AG08395 (cell line): ENCODE results near the gene ZFAND6.

ENCODE experiments used
- DNase-seq: peaks from one replicate; pipeline ENCODE4 v3.0.0; 2012; ENCODE audit warnings: mixed read lengths, low spot score

The ZFAND6 gene

GRCh38 chr15:80052597-80053304 is 6.7 kb upstream of the ZFAND6 start:
- no peak for DNase-seq

GRCh38 chr15:80055933-80056332 is 3.5 kb upstream of the ZFAND6 start:
- no peak for DNase-seq

- no peak for DNase-seq
Observed at GRCh38 chr15:80058044-80058443, 1.4 kb upstream of the ZFAND6 start.

GRCh38 chr15:80059786-80060355 is 395 bp downstream of the ZFAND6 start:
- DNase-seq: peak; percentile 58

GRCh38 chr15:80060356-80061006 is 1.0 kb downstream of the ZFAND6 start:
- no peak for DNase-seq

GRCh38 chr15:80061582-80061981 is 2.1 kb downstream of the ZFAND6 start:
- DNase-seq: no peak

- DNase-seq: no peak
Observed at GRCh38 chr15:80066912-80067311, 7.4 kb downstream of the ZFAND6 start.

GRCh38 chr15:80068578-80068977 is 9.1 kb downstream of the ZFAND6 start:
- peak; percentile 48 for DNase-seq

- DNase-seq: no peak
Observed at GRCh38 chr15:80070840-80071239, 11.4 kb downstream of the ZFAND6 start.

GRCh38 chr15:80071652-80072051 is 12.2 kb downstream of the ZFAND6 start:
- DNase-seq: no peak

GRCh38 chr15:80072285-80072994 is 13.0 kb downstream of the ZFAND6 start:
- peak; percentile 66 for DNase-seq

GRCh38 chr15:80073197-80073596 is 13.7 kb downstream of the ZFAND6 start:
- no peak for DNase-seq

GRCh38 chr15:80076321-80077318 is 17.1 kb downstream of the ZFAND6 start:
- no peak for DNase-seq

- no peak for DNase-seq
Observed at GRCh38 chr15:80081390-80081789, 21.9 kb downstream of the ZFAND6 start.

- DNase-seq: no peak
Observed at GRCh38 chr15:80087104-80087503, 27.6 kb downstream of the ZFAND6 start.

- no peak for DNase-seq
Observed at GRCh38 chr15:80090041-80090440, 30.6 kb downstream of the ZFAND6 start.

GRCh38 chr15:80090879-80091503 is 31.5 kb downstream of the ZFAND6 start:
- DNase-seq: no peak

GRCh38 chr15:80093854-80094418 is 34.5 kb downstream of the ZFAND6 start:
- DNase-seq: no peak

GRCh38 chr15:80095511-80095910 is 36.0 kb downstream of the ZFAND6 start:
- no peak for DNase-seq

GRCh38 chr15:80095969-80096368 is 36.5 kb downstream of the ZFAND6 start:
- no peak for DNase-seq

- DNase-seq: no peak
Observed at GRCh38 chr15:80098341-80098740, 38.9 kb downstream of the ZFAND6 start.
